HEK293 (cell line): Measurements from ENCODE around the gene NGRN.

Source experiments
- BCL11B ChIP-seq: fragments of 450-650 bp; formaldehyde crosslinking; IDR thresholded peaks from 2 replicates; pipeline ENCODE4 v1.5.1; 2016; ENCODE audit warnings: low read depth, missing biosample characterization, missing genetic modification characterization
- FEZF1 ChIP-seq: fragments of 450-650 bp; formaldehyde crosslinking; IDR thresholded peaks from 2 replicates; pipeline ENCODE4 v1.5.1; 2016; ENCODE audit warnings: missing biosample characterization, missing genetic modification characterization
- KLF16 ChIP-seq: fragments of 450-650 bp; formaldehyde crosslinking; IDR thresholded peaks from 2 replicates; pipeline ENCODE4 v1.5.1; 2017; ENCODE audit warnings: missing biosample characterization, missing genetic modification characterization
- KLF9 ChIP-seq: fragments of 450-650 bp; formaldehyde crosslinking; IDR thresholded peaks from 2 replicates; pipeline ENCODE4 v1.5.1; 2016; ENCODE audit warnings: missing biosample characterization, missing genetic modification characterization, low read depth
- SCRT1 ChIP-seq: fragments of 450-650 bp; formaldehyde crosslinking; IDR thresholded peaks from 2 replicates; pipeline ENCODE4 v1.5.1; 2016; ENCODE audit warnings: missing biosample characterization, missing genetic modification characterization, borderline replicate concordance
- SETDB1 ChIP-seq: IDR thresholded peaks from one replicate; pipeline ENCODE4 v1.6.1; 2017; ENCODE audit warnings: mild to moderate bottlenecking, low read length, moderate library complexity, mixed read lengths; ENCODE audit not compliant: insufficient read length
- WT1 ChIP-seq: fragments of 450-650 bp; formaldehyde crosslinking; IDR thresholded peaks from 2 replicates; pipeline ENCODE4 v1.5.1; 2016; ENCODE audit warnings: missing biosample characterization, missing genetic modification characterization
- ZNF112 ChIP-seq: fragments of 450-650 bp; formaldehyde crosslinking; IDR thresholded peaks from 2 replicates; pipeline ENCODE4 v1.5.0; 2017; ENCODE audit warnings: missing biosample characterization, missing genetic modification characterization
- ZNF133 ChIP-seq: fragments of 450-650 bp; formaldehyde crosslinking; IDR thresholded peaks from 2 replicates; pipeline ENCODE4 v1.5.1; 2016; ENCODE audit warnings: missing biosample characterization, missing genetic modification characterization
- ZNF138 ChIP-seq: fragments of 450-650 bp; formaldehyde crosslinking; IDR thresholded peaks from 2 replicates; pipeline ENCODE4 v1.5.1; 2016; ENCODE audit warnings: missing biosample characterization, missing genetic modification characterization, borderline replicate concordance
- ZNF157 ChIP-seq: fragments of 450-650 bp; formaldehyde crosslinking; IDR thresholded peaks from 2 replicates; pipeline ENCODE4 v1.5.1; 2016; ENCODE audit warnings: missing biosample characterization, missing genetic modification characterization
- ZNF214 ChIP-seq: fragments of 450-650 bp; formaldehyde crosslinking; IDR thresholded peaks from 2 replicates; pipeline ENCODE4 v1.5.1; 2017; ENCODE audit warnings: missing biosample characterization, mild to moderate bottlenecking, missing genetic modification characterization, borderline replicate concordance
- ZNF223 ChIP-seq: fragments of 450-650 bp; formaldehyde crosslinking; IDR thresholded peaks from 2 replicates; pipeline ENCODE4 v1.5.1; 2016; ENCODE audit warnings: missing biosample characterization, missing genetic modification characterization
- ZNF23 ChIP-seq: fragments of 450-650 bp; formaldehyde crosslinking; IDR thresholded peaks from 2 replicates; pipeline ENCODE4 v1.5.1; 2016; ENCODE audit warnings: missing biosample characterization, missing genetic modification characterization, borderline replicate concordance
- ZNF239 ChIP-seq: fragments of 450-650 bp; formaldehyde crosslinking; IDR thresholded peaks from 2 replicates; pipeline ENCODE4 v1.5.1; 2016; ENCODE audit warnings: missing biosample characterization, missing genetic modification characterization
- ZNF423 ChIP-seq: fragments of 450-650 bp; formaldehyde crosslinking; IDR thresholded peaks from 2 replicates; pipeline ENCODE4 v1.5.1; 2016; ENCODE audit warnings: missing biosample characterization, missing genetic modification characterization
- ZNF510 ChIP-seq: fragments of 450-650 bp; formaldehyde crosslinking; IDR thresholded peaks from 2 replicates; pipeline ENCODE4 v1.5.1; 2018; ENCODE audit warnings: mild to moderate bottlenecking, missing genetic modification characterization, missing biosample characterization; ENCODE audit not compliant: insufficient replicate concordance
- ZNF529 ChIP-seq: fragments of 450-650 bp; formaldehyde crosslinking; IDR thresholded peaks from 2 replicates; pipeline ENCODE4 v1.5.1; 2017; ENCODE audit warnings: missing genetic modification characterization, missing biosample characterization; ENCODE audit not compliant: insufficient replicate concordance
- ZNF558 ChIP-seq: fragments of 450-650 bp; formaldehyde crosslinking; IDR thresholded peaks from 2 replicates; pipeline ENCODE4 v1.5.1; 2016; ENCODE audit warnings: missing biosample characterization, missing genetic modification characterization
- ZNF626 ChIP-seq: fragments of 450-650 bp; sonication (Bioruptor Pico); formaldehyde crosslinking; IDR thresholded peaks from 2 replicates; pipeline ENCODE4 v1.5.1; 2018; ENCODE audit warnings: missing biosample characterization, missing genetic modification characterization, inconsistent platforms
- ZNF654 ChIP-seq: fragments of 450-650 bp; formaldehyde crosslinking; IDR thresholded peaks from 2 replicates; pipeline ENCODE4 v1.5.1; 2016; ENCODE audit warnings: low read depth, missing biosample characterization, missing genetic modification characterization
- ZNF660 ChIP-seq: fragments of 450-650 bp; IDR thresholded peaks from 2 replicates; pipeline ENCODE4 v1.5.1; 2018; ENCODE audit warnings: missing biosample characterization, mild to moderate bottlenecking, missing genetic modification characterization
- ZNF677 ChIP-seq: fragments of 450-650 bp; IDR thresholded peaks from 2 replicates; pipeline ENCODE4 v1.5.0; 2018; ENCODE audit warnings: missing biosample characterization, mild to moderate bottlenecking, missing genetic modification characterization, moderate library complexity
- ZNF707 ChIP-seq: fragments of 450-650 bp; formaldehyde crosslinking; IDR thresholded peaks from 2 replicates; pipeline ENCODE4 v1.5.1; 2016; ENCODE audit warnings: missing biosample characterization, missing genetic modification characterization
- ZNF747 ChIP-seq: fragments of 450-650 bp; formaldehyde crosslinking; IDR thresholded peaks from 2 replicates; pipeline ENCODE4 v1.5.1; 2016; ENCODE audit warnings: missing biosample characterization, missing genetic modification characterization
- ZNF76 ChIP-seq: fragments of 450-650 bp; formaldehyde crosslinking; IDR thresholded peaks from 2 replicates; pipeline ENCODE4; 2016; ENCODE audit warnings: low read depth, missing biosample characterization, missing genetic modification characterization, borderline replicate concordance
- ZNF830 ChIP-seq: fragments of 450-650 bp; IDR thresholded peaks from 2 replicates; pipeline ENCODE4 v1.5.0; 2018; ENCODE audit warnings: missing biosample characterization, missing genetic modification characterization, low read depth, mild to moderate bottlenecking, moderate library complexity
- ZSCAN30 ChIP-seq: fragments of 450-650 bp; IDR thresholded peaks from 2 replicates; pipeline ENCODE4 v1.5.1; 2018; ENCODE audit warnings: missing biosample characterization, mild to moderate bottlenecking, missing genetic modification characterization, moderate library complexity
- TF ChIP-seq, protein P1 (sequence below): IDR thresholded peaks from 2 replicates; pipeline ENCODE4 v1.6.1; 2011; ENCODE audit warnings: mild to moderate bottlenecking, low read depth, low read length, borderline replicate concordance
- TF ChIP-seq, protein P2 (sequence below): fragments of 450-650 bp; formaldehyde crosslinking; IDR thresholded peaks from 2 replicates; pipeline ENCODE4 v1.5.1; 2016; ENCODE audit warnings: missing biosample characterization, missing genetic modification characterization, borderline replicate concordance
- TF ChIP-seq, protein P3 (sequence below): fragments of 450-650 bp; formaldehyde crosslinking; IDR thresholded peaks from 2 replicates; pipeline ENCODE4 v1.5.1; 2017; ENCODE audit warnings: missing biosample characterization, missing genetic modification characterization
- TF ChIP-seq, protein P4 (sequence below): fragments of 450-650 bp; IDR thresholded peaks from 2 replicates; pipeline ENCODE4 v1.5.1; 2018; ENCODE audit warnings: missing biosample characterization, mild to moderate bottlenecking, missing genetic modification characterization
- TF ChIP-seq, protein P5 (sequence below): fragments of 450-650 bp; formaldehyde crosslinking; IDR thresholded peaks from 2 replicates; pipeline ENCODE4 v1.5.1; 2016; ENCODE audit warnings: missing biosample characterization, missing genetic modification characterization

NGRN gene

DNA sequence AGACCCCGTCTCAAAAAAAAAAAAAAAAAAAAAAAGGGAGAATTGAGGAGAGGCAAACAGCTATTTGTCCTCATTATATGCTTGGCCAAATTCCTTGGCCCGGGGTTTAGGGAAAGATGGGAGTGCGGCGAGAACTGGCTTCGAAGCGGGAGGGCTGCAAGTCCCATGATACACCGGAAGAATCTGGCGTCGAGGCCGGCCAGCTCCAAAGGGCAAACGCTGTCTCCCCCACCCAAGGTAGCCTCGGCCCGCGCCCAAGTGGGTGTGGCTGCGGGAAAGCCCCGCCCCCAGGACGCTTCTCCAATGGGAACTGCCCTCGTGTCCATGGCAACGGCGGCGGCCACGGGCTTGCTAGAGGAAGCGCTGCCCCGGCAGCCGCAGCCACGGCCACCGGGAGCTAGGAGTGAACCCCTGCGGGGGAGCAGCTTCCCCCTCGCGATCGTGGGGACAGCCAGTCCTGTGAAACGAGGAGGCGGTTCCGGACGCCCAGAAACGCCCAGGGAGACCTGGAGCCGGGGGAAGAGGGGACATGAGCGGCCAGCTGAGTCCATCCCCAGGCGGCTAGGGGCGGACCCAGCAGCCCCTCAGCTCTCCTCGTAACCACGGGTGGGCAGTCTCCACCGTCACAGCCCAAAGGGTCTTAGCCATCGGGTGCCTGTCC is 16.1 kb upstream of the NGRN start, which contains the start of gene TTLL13 (continued):
- TF ChIP-seq ZNF677 (no peak), ZNF626 (no peak), ZNF157 (tag by site-specific recombination) (no peak), ZNF707 (tag by site-specific recombination) (no peak), ZNF214 (tag by site-specific recombination) (no peak), ZNF133 (tag by site-specific recombination) (no peak), ZNF112 (tag by site-specific recombination) (no peak), FEZF1 (tag by site-specific recombination) (peak; percentile 92), ZNF510 (no peak), ZNF654 (tag by site-specific recombination) (no peak), ZSCAN30 (tag by site-specific recombination) (no peak), SCRT1 (tag by site-specific recombination) (no peak), ZNF558 (tag by site-specific recombination) (peak; percentile 19; the same call in 1 of the 2 replicates), SETDB1 (no peak), ZNF747 (tag by site-specific recombination) (no peak), ZNF660 (no peak), ZNF423 (tag by site-specific recombination) (no peak), KLF16 (tag by site-specific recombination) (0 out of 2 replicates have a peak, but pooled peaks have one; percentile 17), BCL11B (tag by site-specific recombination) (no peak), ZNF138 (tag by site-specific recombination) (no peak), KLF9 (tag by site-specific recombination) (peak; percentile 81), ZNF830 (tag by site-specific recombination) (no peak), ZNF223 (tag by site-specific recombination) (peak; percentile 73), WT1 (tag by site-specific recombination) (no peak), ZNF76 (tag by site-specific recombination) (peak; percentile 60), ZNF23 (tag by site-specific recombination) (no peak), ZNF239 (tag by site-specific recombination) (no peak), ZNF529 (no peak)
- TF ChIP-seq, protein P1, sequence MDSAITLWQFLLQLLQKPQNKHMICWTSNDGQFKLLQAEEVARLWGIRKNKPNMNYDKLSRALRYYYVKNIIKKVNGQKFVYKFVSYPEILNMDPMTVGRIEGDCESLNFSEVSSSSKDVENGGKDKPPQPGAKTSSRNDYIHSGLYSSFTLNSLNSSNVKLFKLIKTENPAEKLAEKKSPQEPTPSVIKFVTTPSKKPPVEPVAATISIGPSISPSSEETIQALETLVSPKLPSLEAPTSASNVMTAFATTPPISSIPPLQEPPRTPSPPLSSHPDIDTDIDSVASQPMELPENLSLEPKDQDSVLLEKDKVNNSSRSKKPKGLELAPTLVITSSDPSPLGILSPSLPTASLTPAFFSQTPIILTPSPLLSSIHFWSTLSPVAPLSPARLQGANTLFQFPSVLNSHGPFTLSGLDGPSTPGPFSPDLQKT = no peak
- TF ChIP-seq, protein P2, sequence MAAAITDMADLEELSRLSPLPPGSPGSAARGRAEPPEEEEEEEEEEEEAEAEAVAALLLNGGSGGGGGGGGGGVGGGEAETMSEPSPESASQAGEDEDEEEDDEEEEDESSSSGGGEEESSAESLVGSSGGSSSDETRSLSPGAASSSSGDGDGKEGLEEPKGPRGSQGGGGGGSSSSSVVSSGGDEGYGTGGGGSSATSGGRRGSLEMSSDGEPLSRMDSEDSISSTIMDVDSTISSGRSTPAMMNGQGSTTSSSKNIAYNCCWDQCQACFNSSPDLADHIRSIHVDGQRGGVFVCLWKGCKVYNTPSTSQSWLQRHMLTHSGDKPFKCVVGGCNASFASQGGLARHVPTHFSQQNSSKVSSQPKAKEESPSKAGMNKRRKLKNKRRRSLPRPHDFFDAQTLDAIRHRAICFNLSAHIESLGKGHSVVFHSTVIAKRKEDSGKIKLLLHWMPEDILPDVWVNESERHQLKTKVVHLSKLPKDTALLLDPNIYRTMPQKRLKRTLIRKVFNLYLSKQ = no peak
- TF ChIP-seq, protein P3, sequence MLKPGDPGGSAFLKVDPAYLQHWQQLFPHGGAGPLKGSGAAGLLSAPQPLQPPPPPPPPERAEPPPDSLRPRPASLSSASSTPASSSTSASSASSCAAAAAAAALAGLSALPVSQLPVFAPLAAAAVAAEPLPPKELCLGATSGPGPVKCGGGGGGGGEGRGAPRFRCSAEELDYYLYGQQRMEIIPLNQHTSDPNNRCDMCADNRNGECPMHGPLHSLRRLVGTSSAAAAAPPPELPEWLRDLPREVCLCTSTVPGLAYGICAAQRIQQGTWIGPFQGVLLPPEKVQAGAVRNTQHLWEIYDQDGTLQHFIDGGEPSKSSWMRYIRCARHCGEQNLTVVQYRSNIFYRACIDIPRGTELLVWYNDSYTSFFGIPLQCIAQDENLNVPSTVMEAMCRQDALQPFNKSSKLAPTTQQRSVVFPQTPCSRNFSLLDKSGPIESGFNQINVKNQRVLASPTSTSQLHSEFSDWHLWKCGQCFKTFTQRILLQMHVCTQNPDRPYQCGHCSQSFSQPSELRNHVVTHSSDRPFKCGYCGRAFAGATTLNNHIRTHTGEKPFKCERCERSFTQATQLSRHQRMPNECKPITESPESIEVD (tag by site-specific recombination) = no peak
- TF ChIP-seq, protein P4, sequence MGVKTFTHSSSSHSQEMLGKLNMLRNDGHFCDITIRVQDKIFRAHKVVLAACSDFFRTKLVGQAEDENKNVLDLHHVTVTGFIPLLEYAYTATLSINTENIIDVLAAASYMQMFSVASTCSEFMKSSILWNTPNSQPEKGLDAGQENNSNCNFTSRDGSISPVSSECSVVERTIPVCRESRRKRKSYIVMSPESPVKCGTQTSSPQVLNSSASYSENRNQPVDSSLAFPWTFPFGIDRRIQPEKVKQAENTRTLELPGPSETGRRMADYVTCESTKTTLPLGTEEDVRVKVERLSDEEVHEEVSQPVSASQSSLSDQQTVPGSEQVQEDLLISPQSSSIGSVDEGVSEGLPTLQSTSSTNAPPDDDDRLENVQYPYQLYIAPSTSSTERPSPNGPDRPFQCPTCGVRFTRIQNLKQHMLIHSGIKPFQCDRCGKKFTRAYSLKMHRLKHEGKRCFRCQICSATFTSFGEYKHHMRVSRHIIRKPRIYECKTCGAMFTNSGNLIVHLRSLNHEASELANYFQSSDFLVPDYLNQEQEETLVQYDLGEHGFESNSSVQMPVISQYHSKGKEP (tag by site-specific recombination) = 0 out of 2 replicates have a peak, but pooled peaks have one; percentile 7
- TF ChIP-seq, protein P5, sequence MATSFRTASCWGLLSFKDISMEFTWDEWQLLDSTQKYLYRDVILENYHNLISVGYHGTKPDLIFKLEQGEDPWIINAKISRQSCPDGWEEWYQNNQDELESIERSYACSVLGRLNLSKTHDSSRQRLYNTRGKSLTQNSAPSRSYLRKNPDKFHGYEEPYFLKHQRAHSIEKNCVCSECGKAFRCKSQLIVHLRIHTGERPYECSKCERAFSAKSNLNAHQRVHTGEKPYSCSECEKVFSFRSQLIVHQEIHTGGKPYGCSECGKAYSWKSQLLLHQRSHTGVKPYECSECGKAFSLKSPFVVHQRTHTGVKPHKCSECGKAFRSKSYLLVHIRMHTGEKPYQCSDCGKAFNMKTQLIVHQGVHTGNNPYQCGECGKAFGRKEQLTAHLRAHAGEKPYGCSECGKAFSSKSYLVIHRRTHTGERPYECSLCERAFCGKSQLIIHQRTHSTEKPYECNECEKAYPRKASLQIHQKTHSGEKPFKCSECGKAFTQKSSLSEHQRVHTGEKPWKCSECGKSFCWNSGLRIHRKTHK (tag by site-specific recombination) = no peak
